NT2/D1 (cell line): ENCODE measurements around the gene CPED1.
"Not testable (repeated sequence)": the region's sequence is repeated elsewhere in the genome, so short reads cannot be mapped to it uniquely, and the experiment has no call there.

ENCODE experiments used
- DNase-seq: peaks from one replicate; pipeline ENCODE4 v3.0.0-alpha.2; 2011; ENCODE audit warnings: low read depth, low spot score
- H3K27me3 ChIP-seq: 2 replicates; pipeline ENCODE4 v1.6.0; 2011; ENCODE audit warnings: mild to moderate bottlenecking; ENCODE audit not compliant: insufficient read length, insufficient read depth
- H3K36me3 ChIP-seq: 2 replicates; pipeline ENCODE4 v1.6.1; 2011; ENCODE audit warnings: mild to moderate bottlenecking, low read length, mixed read lengths; ENCODE audit not compliant: insufficient read depth, insufficient read length
- H3K4me1 ChIP-seq: 2 replicates; pipeline ENCODE4 v1.5.1; 2011; ENCODE audit not compliant: insufficient read depth, insufficient read length
- H3K4me3 ChIP-seq: 2 replicates; pipeline ENCODE4 v1.5.1; 2011; ENCODE audit warnings: low read depth; ENCODE audit not compliant: insufficient read length
- H3K9ac ChIP-seq: 2 replicates; pipeline ENCODE4 v1.6.0; 2011; ENCODE audit warnings: low read depth; ENCODE audit not compliant: insufficient read length
- H3K9me3 ChIP-seq: 2 replicates; pipeline ENCODE4 v1.5.1; 2011; ENCODE audit warnings: mild to moderate bottlenecking, low read length; ENCODE audit not compliant: insufficient read depth
- SUZ12 ChIP-seq: IDR thresholded peaks from 2 replicates; pipeline ENCODE4 v1.6.1; 2011; ENCODE audit not compliant: insufficient read length, insufficient read depth; ENCODE audit errors: extremely low read depth
- YY1 ChIP-seq: IDR thresholded peaks from 2 replicates; pipeline ENCODE4 v1.6.1; 2011; ENCODE audit not compliant: insufficient read length, insufficient read depth
- ZNF274 ChIP-seq: IDR thresholded peaks from 2 replicates; pipeline ENCODE4 v1.6.1; 2011; ENCODE audit warnings: mild to moderate bottlenecking, low read depth, low read length

The CPED1 gene

DNA sequence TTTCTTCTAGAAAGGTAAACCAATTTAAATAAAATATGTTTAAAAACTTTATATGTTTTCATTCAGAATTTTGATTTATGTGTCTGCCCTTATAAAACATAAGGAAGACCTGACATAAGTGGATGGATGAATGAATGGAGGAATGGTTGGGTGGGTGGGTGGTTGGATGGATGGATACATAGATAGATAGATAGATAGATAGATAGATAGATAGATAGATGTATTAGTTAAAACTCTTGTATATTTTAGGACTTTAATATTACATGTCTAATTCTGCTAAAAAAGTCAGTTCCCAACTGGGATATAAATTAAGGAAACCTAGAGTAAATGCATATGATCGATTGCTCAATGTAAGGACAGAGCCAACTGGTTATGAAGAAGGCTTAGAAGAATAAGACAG lies 184.0 kb downstream of the CPED1 start:
- Histone ChIP-seq H3K4me1 (no peaks in the 10 kb centered on the region), H3K36me3 (no peaks in the 10 kb centered on the region), H3K9ac (no peak overlapping the region), H3K27me3 (no peaks in the 10 kb centered on the region), H3K4me3 (no peak overlapping the region), H3K9me3 (no peaks in the 10 kb centered on the region)
- TF ChIP-seq ZNF274 (no peak), SUZ12 (no peak), YY1 (no peak)
- no peak for DNase-seq

DNA sequence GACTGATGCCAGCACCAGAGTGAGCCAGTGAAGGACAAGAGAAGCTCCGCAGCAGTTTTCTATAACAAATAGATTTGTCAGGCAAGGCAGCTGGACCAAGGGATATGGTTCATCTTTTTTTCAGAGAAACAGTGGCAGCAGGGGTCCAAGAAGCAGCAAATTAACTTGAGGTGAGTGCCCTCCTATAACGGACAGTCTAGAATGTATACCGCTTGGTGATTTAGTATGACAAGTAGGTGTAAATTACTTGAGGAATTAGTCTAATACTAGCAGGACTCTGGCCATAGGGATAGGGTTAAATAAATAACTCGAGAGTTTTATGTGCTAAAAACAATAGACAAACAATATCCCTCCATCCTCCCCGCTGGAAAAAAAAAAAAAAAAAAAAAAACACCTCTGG lies 187.3 kb downstream of the CPED1 start:
- H3K36me3 ChIP-seq: no peaks in the 10 kb centered on the region
- H3K9me3 ChIP-seq: no peaks in the 10 kb centered on the region
- no peak for TF ChIP-seq YY1
- H3K4me3 ChIP-seq: no peak overlapping the region
- H3K27me3 ChIP-seq: no peaks in the 10 kb centered on the region
- no peaks in the 10 kb centered on the region for H3K4me1 ChIP-seq
- no peak overlapping the region for H3K9ac ChIP-seq
- no peak for DNase-seq

DNA sequence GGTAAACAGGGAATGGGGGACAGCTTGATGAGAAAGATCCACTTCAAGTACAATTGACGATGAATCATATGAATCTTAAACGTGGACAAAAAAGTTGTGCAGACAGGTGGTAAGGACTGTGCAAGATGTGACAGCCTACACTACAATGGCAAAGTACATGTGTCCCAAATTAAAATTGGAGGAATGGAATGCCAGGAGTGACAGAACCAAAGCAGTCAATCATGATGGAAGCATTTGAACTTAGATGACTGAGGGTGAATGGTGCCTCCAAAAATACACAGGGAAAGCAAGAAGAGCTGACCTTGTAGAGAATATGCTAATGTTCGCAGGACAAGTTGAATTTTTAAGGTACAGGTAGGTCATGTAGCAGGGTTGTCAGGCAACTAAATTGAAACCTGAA lies 189.9 kb downstream of the CPED1 start:
- no peaks in the 10 kb centered on the region for H3K9me3 ChIP-seq
- no peak overlapping the region for H3K9ac ChIP-seq
- H3K27me3 ChIP-seq: no peaks in the 10 kb centered on the region
- DNase-seq: no peak
- no peak overlapping the region for H3K4me3 ChIP-seq
- TF ChIP-seq ZNF274: no peak
- no peak for TF ChIP-seq SUZ12
- TF ChIP-seq YY1: no peak
- H3K4me1 ChIP-seq: no peaks in the 10 kb centered on the region
- no peaks in the 10 kb centered on the region for H3K36me3 ChIP-seq

DNA sequence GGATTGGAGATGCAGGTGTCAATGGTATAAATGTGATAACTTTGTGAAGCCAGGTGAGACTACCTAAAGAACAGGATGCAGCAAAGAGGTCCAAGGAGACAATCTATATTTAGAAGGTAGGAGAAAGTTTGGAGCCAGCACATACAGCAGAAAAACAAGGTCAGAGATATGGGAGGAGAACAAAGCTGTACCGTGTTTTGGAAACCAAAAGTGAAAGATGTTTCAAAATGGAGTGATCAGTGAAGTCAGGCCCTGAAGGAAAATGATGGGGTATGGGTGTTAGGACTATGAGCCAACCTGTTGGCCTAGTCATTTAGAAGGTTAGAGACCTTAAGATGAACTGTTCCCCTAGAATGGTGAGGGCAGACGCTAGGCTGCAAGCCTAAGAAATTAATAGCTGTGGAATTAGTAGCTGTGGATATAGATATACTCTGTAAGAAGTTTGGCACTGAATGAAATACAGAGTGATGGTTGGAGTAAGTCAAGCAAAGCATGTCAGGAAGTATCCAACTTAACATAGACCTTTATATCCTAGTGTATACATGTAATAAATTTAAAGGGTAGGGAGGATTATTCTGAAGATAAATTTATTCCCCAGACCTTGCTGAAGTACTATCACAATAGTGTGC lies 190.5 kb downstream of the CPED1 start:
- H3K4me1 ChIP-seq: no peaks in the 10 kb centered on the region
- H3K9me3 ChIP-seq: no peaks in the 10 kb centered on the region
- H3K9ac ChIP-seq: no peak overlapping the region
- H3K36me3 ChIP-seq: no peaks in the 10 kb centered on the region
- TF ChIP-seq ZNF274 (no peak), YY1 (no peak), SUZ12 (no peak)
- H3K4me3 ChIP-seq: no peak overlapping the region
- DNase-seq: no peak
- H3K27me3 ChIP-seq: no peaks in the 10 kb centered on the region

- Histone ChIP-seq H3K36me3 (no peaks in the 10 kb centered on the region), H3K27me3 (no peaks in the 10 kb centered on the region), H3K9me3 (no peaks in the 10 kb centered on the region), H3K4me1 (no peaks in the 10 kb centered on the region), H3K4me3 (no peak overlapping the region), H3K9ac (no peak overlapping the region)
- no peak for TF ChIP-seq YY1
- no peak for TF ChIP-seq ZNF274
- TF ChIP-seq SUZ12: no peak
- no peak for DNase-seq
Observed at GRCh38 chr7:121180436-121181063, 192.0 kb downstream of the CPED1 start.

- H3K4me3 ChIP-seq: no peak overlapping the region
- TF ChIP-seq SUZ12: no peak
- TF ChIP-seq ZNF274: no peak
- no peak for TF ChIP-seq YY1
- H3K9ac ChIP-seq: no peak overlapping the region
- no peak for DNase-seq
- no peaks in the 10 kb centered on the region for H3K27me3 ChIP-seq
- no peaks in the 10 kb centered on the region for H3K4me1 ChIP-seq
- H3K36me3 ChIP-seq: no peaks in the 10 kb centered on the region
- no peaks in the 10 kb centered on the region for H3K9me3 ChIP-seq
Observed at GRCh38 chr7:121181357-121181756, 192.8 kb downstream of the CPED1 start.

DNA sequence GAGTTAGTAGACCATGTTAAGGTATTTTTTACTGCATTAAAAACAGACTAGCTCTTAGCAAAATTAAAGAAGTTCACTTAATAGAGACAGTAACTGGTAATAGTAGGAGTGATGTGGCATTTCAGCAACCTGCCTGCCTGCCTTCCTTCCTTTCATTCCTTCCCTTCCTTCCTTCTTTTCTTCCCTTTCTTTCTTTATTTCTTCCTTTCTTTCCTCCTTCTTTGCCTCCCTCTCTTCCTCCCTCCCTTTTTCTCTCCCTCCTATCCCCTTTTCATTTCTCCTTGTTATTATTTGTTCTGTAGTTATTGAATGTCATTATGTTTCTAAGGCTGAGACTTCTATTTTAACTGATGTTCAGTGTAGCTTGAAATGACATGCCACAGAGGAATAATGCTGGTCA lies 193.8 kb downstream of the CPED1 start:
- Histone ChIP-seq H3K27me3 (no peaks in the 10 kb centered on the region), H3K9ac (no peak overlapping the region), H3K36me3 (no peaks in the 10 kb centered on the region), H3K4me3 (no peak overlapping the region), H3K9me3 (no peaks in the 10 kb centered on the region), H3K4me1 (no peaks in the 10 kb centered on the region)
- TF ChIP-seq SUZ12 (no peak), ZNF274 (no peak), YY1 (no peak)
- DNase-seq: no peak

GRCh38 chr7:121182902-121183301 lies 194.4 kb downstream of the CPED1 start:
- Histone ChIP-seq H3K9ac (no peak overlapping the region), H3K27me3 (no peaks in the 10 kb centered on the region)
- TF ChIP-seq ZNF274 (no peak), SUZ12 (no peak), YY1 (no peak)

GRCh38 chr7:121183883-121184282 lies 195.4 kb downstream of the CPED1 start:
- not testable (repeated sequence) for H3K9me3 ChIP-seq, H3K9ac ChIP-seq, H3K4me1 ChIP-seq, H3K4me3 ChIP-seq, DNase-seq, H3K27me3 ChIP-seq, H3K36me3 ChIP-seq

More at GRCh38 chr7:121182902-121183301, 194.4 kb downstream of the CPED1 start:
- no peaks in the 10 kb centered on the region for H3K9me3 ChIP-seq
- H3K4me1 ChIP-seq: no peaks in the 10 kb centered on the region
- no peak for DNase-seq
- H3K4me3 ChIP-seq: no peak overlapping the region
- no peaks in the 10 kb centered on the region for H3K36me3 ChIP-seq
